Subcutaneous adipose tissue (tissue), 4 donors: ENCODE data around the gene SERPINI2. TPM values are rescaled to one million over a fixed set of nuclear protein-coding genes. Genes with fewer than 3 reads are reported as not detected.

Experiments
- CTCF ChIP-seq: fragments of 450-650 bp; IDR thresholded peaks from one replicate; pipeline ENCODE4 v1.5.1; 2016; ENCODE audit warnings: low read depth, mild to moderate bottlenecking, control low read depth, antibody characterized with exemption, moderate library complexity
- total RNA-seq, 4 donors: library from RNA; depleted of rRNA; stranded (reverse); fragments of >200 nt; gene quantifications; one replicate each; pipeline ENCODE4 v1.1.0, GENCODE V29; 2016

SERPINI2 gene
- total RNA-seq, 4 donors from 2014 or later, result 1.3 TPM; not detected in 3

GRCh38 chr3:167480748-167481147, 6.9 kb upstream of the SERPINI2 start:
- TF ChIP-seq CTCF, result no peak

DNA sequence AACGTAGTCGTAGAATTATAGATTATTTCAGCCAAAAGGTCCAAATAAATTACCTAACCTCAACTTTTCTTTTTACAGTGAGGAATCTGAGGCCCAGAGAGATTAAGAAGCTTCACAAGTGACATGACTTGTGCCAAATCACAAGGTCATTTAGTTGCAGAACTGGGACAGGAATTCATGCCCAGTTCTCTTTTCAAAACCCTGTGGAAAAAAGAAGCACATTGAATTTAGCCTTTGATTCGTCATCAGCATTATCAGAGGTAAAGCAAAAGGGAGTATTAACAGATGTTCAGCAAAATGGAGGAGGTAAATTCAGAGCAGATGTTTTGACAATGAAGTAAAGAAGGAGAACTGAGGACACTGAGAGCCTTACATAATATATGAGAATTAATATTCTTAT, 4.5 kb downstream of the SERPINI2 start:
- TF ChIP-seq CTCF, result no peak

DNA sequence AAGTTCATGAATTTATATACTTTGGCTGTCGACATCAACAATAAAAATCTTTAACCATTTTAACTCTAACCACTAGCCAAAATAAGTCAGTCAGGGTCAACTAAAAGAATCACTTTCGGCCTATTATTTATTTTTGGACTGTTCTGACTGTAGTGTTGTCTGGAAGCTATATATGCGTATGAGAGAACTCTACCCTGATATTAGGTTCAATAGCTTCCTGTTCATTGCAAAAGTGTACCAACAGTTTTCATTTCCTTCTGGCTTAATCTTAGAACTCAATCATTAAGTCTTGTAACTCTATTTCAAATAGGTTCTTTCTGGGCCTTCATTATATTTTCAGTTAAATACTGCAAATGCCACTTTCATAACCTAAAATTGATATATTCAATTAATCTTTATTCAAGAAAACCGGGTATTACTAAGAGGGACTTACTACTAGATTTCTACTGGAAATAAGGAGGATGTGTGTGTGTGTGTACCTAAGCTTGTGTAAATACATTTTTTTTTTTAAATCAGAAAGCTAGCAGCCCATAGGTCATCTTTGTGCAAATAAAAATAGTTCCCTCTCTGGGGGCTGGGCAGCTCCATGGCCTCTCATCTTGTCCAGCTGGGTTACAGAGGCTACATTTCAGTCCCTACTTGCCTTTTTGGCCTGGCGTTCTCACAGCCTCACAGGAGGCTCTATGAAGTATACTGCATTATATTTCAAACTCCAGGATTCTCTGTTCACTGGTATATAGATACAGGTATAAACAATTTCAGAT, 5.8 kb downstream of the SERPINI2 start:
- TF ChIP-seq CTCF, result no peak

GRCh38 chr3:167466966-167467365, 6.9 kb downstream of the SERPINI2 start:
- TF ChIP-seq CTCF, result no peak

DNA sequence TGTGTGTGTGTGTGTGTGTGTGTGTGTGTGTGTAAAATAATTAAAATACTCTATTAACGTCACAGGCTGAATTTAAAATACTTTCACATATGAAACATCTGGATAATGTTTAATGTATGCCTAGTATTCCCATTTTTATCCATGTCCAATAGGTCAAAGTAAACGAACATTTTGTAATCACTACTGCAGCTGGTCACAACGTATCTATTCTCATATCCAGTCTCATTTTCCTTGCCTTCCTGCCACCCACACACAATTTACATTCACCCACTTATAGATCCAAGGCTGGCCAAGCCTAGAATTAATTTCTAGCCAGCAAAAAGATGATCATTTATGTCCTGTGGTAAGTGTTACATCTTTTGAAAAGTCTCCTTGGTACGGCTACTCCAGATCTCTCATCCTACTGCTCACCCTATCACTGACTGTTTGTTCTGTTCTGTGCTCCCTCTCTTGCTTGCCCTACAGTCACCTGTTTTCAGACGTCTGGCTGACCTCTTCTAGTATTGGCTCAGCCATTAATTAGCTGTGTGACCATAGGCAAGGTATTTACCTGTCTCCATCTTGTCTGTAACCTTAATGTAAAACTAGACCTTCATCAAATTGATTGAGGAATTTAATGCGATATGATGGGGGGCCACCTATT, 17.6 kb downstream of the SERPINI2 start:
- no peak for TF ChIP-seq CTCF

- no peak for TF ChIP-seq CTCF
Measured at GRCh38 chr3:167453815-167454214, 20.0 kb downstream of the SERPINI2 start.

GRCh38 chr3:167451282-167451681, 22.6 kb downstream of the SERPINI2 start:
- no peak for TF ChIP-seq CTCF
